Femur (tissue), 1 donor: Measurements from ENCODE around the gene THSD4.

Experiments used
- DNase-seq: peaks from one replicate; pipeline ENCODE4 v3.0.0-alpha.2; 2017

THSD4 gene

DNA sequence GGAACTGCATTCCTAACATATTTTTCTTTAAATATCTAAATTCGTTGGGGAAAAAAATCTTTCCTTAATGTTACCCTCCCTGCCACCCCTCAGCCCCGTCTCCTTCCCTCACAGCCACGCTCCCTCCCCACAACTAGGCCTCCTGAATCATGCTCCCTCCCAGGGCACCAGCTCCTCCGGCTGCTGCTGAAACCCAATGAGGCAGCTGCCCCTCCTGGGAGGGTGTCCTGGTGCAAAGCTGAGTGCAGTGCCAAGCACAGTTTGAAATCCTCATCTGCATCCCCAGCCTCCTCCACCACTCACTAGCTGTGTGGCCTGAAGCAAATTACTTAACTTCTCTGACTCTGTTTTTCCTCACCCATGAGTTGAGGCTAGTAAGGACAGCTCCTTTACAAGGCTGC is 692.4 kb downstream of the THSD4 start:
- no peak for DNase-seq

DNA sequence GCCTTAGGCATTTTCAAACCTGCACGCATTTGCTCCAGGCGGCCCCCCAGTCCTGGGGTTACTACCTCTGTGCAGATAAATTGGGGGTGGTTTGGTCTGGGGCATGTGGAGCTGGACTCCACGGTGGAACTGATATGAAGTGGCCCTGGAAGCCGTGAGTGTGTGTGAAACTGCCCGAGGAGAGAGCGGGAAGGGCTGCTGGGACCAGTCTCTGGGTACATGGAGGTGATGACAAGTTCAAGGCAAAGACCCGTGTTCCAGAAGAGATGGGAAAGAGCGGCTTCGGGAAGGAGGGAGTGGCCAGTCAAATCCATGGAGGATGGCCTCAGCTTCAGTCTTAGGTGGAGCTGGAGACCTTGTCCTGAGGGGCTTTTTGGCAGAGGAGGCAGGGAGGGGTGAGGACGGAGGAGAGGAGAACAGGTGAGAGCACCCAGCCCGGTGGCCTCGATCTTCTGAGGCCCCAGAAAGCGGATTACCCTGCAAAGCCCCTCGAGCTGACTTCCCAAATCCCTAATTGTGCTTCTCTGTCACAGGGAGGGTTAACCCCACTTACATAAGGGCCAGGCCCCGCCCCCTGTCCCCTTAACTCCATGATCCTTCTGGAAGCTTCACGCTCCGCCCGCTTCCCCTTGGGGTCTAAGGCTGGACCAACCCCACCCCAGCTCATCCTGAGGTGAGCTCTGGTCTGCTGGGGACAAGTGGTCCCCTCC is 693.2 kb downstream of the THSD4 start:
- no peak for DNase-seq

GRCh38 chr15:71809346-71809745 is 694.1 kb downstream of the THSD4 start:
- DNase-seq: no peak

- no peak for DNase-seq
These were observed 695.2 kb downstream of the THSD4 start, which contains the start of gene NR2E3 for GRCh38 chr15:71810256-71811035. TSS of gene NR2E3 (plus strand) at chr15:71810554. CDS start at chr15:71810744, 190 bp downstream.

- no peak for DNase-seq
These were observed 695.9 kb downstream of the THSD4 start for GRCh38 chr15:71811036-71811736.

GRCh38 chr15:71811752-71812735 is 696.8 kb downstream of the THSD4 start:
- DNase-seq: no peak

DNA sequence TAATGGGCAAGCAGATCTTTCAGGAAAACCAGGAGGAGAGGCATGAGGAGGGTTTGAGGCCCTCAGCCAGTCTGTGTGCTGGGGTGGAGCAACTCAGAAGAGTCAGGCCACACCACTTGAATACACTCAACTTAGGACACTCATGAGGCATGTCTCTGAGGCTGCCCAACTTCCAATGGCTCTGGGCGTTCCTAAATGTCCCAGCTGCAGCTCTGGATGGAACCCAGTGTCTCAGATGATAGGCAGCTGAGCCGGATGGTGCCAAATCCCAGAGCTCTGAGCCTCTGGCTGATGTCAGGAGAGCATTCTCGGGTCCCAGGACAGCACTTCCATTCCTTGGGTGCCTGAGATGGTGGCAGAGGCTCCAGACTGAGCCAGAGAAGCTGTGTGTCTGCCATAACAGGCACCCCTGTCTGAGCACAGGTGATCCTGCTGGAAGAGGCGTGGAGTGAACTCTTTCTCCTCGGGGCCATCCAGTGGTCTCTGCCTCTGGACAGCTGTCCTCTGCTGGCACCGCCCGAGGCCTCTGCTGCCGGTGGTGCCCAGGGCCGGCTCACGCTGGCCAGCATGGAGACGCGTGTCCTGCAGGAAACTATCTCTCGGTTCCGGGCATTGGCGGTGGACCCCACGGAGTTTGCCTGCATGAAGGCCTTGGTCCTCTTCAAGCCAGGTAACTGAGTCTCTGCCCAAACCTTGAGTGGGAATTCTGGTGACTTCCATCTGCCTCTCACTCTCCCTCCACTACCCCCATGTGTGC is 697.9 kb downstream of the THSD4 start:
- peak; percentile 67 for DNase-seq

DNA sequence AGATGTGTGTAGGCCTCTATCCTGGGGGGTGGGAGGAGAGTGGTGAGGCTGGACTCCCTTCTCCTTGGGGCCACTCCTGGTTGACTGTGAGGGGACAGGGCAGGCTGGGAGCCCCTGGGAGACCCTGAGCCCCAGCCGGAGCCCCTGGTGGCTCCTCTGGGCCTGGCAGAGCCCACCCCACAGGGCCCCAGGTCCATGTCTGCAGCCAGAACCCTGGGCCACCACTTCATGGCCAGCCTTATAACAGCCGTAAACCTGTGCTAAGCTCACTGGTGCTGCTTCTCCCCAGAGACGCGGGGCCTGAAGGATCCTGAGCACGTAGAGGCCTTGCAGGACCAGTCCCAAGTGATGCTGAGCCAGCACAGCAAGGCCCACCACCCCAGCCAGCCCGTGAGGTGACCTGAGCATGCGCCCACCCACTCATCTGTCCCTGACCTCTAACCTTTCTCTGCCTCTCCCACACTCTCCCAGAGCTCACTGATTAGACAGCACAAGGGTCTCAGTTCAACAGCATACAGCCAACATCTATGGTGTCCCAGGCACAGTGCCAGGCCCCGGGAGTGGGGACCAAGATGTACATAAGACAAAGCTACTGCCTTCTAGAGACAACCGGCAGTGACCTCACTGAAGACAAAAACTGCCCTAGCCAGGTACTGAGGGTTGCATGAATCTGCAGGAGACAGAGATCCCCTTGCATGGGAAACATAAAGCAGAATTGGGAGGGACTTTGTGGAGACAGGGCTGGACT is 698.6 kb downstream of the THSD4 start:
- DNase-seq: no peak

DNA sequence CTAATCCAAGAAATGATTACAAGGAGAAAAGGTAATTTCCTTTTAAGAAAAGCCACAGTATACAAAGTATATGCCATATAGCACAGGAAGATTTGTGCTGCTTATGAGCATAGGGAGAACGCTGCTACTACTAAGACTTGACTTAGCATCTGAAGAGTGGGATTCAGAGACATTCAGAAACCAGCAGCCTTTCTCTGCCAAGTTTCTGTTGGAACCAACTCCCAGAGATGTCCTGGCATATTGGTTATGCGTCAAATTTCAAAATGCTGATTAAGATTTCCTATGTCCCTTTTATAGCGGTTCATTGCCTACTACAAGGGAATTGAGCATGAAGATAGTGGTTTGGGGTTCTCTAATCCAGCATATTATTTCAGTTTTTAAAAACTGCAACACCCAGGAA is 700.0 kb downstream of the THSD4 start:
- no peak for DNase-seq

DNA sequence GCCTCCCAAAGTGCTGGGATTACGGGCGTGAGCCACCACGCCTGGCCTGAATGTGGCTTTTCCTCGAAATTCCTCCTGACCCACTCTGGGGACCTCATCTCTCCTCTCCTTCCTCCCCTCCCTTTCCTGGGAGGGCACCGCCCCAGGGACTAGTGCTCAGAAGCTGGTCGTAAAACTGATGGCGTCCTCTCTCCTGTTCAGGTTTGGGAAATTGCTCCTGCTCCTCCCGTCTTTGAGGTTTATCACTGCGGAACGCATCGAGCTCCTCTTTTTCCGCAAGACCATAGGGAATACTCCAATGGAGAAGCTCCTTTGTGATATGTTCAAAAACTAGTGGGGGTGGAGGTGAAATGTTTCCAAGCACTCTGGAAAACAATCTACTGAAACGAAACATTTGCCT is 702.1 kb downstream of the THSD4 start:
- no peak for DNase-seq

DNA sequence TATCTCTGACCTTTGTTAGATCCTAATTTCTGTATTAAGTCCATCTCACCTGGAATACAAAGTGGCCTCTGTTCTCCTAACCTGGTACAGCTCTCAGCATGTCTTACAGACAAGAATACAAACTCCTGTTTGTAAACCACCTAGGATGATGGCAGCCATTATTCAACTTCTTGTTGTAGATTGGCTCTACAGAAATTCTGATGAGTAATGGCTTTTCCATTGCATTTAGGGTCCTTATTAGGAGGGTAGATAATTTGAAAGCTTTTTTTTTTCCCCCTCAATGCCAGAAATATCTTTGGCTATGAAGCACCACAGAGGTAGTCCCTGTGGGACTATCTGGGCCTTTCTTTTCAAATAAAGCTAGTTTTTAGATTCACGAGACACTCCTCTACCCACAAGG is 704.9 kb downstream of the THSD4 start:
- no peak for DNase-seq

GRCh38 chr15:71821547-71822129 is 706.4 kb downstream of the THSD4 start:
- no peak for DNase-seq

GRCh38 chr15:71822890-71823630 is 707.8 kb downstream of the THSD4 start:
- DNase-seq: no peak

DNA sequence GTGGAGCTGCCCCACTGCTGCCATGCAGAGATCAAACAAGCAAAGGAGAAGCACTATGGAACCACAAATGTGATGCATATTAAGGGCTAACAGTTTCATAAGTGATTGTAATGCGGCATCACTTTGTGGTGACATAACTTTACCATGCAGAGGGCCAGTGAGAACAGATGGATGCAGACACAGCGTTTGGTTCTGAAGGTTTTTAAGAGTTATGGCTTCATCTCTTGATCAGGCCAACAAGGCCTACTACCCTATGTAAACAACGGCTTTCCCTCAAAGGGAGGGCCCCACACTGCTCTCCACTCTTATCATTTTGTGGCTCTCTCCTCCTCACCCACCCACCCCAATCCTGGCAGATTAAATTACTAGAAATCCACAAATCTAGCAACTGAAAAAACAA is 708.5 kb downstream of the THSD4 start:
- no peak for DNase-seq

DNA sequence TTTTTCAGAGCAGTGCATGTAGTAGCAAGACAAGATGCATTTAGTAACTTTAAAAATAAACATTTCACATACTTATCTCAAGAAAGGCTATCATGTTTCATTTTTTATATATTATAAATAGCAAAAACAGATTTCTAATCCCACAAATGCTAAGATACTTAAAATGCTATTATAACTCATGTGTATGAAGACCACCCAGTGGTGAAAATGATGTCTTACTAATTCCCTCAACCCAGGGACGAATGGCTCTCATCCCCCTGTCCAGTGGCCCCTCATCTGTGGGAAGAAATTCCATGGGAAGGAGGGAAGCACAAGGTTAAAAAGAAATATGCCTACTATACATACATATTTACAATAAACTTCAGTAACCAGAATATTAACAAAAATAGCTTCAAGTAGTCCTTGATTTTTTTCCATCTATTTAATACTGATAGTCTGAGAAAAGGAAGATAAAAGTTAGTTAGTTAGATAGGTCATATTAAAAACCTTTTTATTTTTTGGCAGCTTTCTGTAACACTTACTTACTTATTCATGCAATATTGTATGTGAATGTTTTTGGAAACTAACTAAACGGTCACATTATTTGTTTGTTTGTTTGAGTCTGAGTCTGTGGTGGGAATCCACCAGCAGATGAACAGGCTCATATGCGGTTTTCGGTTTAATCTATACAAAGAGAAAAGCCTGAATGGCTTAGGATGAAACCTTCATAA is 709.9 kb downstream of the THSD4 start:
- no peak for DNase-seq

GRCh38 chr15:71826196-71826595 is 710.9 kb downstream of the THSD4 start:
- DNase-seq: no peak

DNA sequence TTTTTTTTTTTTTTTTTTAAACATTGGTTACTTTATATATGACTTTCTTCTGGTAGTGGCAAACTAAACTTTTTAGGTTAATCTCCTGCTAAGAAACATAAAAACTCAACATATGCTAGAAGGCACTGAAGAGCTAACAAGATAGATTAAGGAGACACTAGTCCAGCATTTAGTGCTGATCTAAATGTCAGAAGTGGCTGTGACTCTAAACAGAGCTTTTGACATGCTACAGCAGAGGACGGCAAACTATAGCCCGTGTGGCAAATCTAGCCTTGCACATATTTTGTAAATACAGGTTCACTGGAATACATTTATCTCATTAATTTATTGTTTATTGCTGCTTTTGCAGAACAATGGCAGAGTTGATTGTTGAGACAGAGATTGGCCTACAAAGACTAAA is 715.7 kb downstream of the THSD4 start:
- DNase-seq: no peak
